Measurements from ENCODE around the gene XKRX. TPM values are rescaled to one million over a fixed set of nuclear protein-coding genes. Genes with fewer than 3 reads are reported as not detected.

Gene XKRX
- total RNA-seq, 1 donor from 2014 or later, result not detected

GRCh38 chrX:100864657-100865391, 63.9 kb downstream of the XKRX start:
- no peak overlapping the region for H2AFZ ChIP-seq (ENCODE audit: low read depth, low read length)
- no peak overlapping the region for H3K9ac ChIP-seq (ENCODE audit: low read length)

More at GRCh38 chrX:100864657-100865391, 63.9 kb downstream of the XKRX start:
- H3K27ac Mint-ChIP-seq (ENCODE audit: unreplicated experiment), result no peak overlapping the region
- Histone ChIP-seq H3K9me3 (ENCODE audit: insufficient read depth, low read depth, low read length) (no peaks in the 10 kb centered on the region), H3K36me3 (ENCODE audit: insufficient read depth, low read length) (no peaks in the 10 kb centered on the region), H3K79me2 (ENCODE audit: insufficient read depth, low read length) (no peaks in the 10 kb centered on the region), H3K27me3 (ENCODE audit: insufficient read depth, low read length) (no peaks in the 10 kb centered on the region), H3K4me2 (ENCODE audit: low read length) (peak overlapping the region; percentile 2), H3K27ac (ENCODE audit: low read depth, low read length) (no peak overlapping the region), H3K4me3 (ENCODE audit: insufficient read depth, low read depth, low read length) (no peak overlapping the region), H3K4me1 (ENCODE audit: insufficient read depth, low read length) (peaks cover 5% of the 10 kb centered on the region), H4K20me1 (ENCODE audit: insufficient read depth, low read length) (no peaks in the 10 kb centered on the region)
- no peaks in the 10 kb centered on the region for H3K36me3 Mint-ChIP-seq (ENCODE audit: low read depth, unreplicated experiment)
- no peak overlapping the region for H3K4me3 Mint-ChIP-seq (ENCODE audit: unreplicated experiment)
- H3K27me3 Mint-ChIP-seq (ENCODE audit: low read depth, unreplicated experiment), result no peaks in the 10 kb centered on the region
- DNase-seq (ENCODE audit: low read depth) (peak; percentile 52), FAIRE-seq (peak; percentile 80)
- peaks cover 3% of the 10 kb centered on the region for H3K4me1 Mint-ChIP-seq (ENCODE audit: low read depth, unreplicated experiment)
- no peaks in the 10 kb centered on the region for H3K9me3 Mint-ChIP-seq (ENCODE audit: unreplicated experiment)
- TF ChIP-seq, protein P1, sequence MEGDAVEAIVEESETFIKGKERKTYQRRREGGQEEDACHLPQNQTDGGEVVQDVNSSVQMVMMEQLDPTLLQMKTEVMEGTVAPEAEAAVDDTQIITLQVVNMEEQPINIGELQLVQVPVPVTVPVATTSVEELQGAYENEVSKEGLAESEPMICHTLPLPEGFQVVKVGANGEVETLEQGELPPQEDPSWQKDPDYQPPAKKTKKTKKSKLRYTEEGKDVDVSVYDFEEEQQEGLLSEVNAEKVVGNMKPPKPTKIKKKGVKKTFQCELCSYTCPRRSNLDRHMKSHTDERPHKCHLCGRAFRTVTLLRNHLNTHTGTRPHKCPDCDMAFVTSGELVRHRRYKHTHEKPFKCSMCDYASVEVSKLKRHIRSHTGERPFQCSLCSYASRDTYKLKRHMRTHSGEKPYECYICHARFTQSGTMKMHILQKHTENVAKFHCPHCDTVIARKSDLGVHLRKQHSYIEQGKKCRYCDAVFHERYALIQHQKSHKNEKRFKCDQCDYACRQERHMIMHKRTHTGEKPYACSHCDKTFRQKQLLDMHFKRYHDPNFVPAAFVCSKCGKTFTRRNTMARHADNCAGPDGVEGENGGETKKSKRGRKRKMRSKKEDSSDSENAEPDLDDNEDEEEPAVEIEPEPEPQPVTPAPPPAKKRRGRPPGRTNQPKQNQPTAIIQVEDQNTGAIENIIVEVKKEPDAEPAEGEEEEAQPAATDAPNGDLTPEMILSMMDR (IDR thresholded peaks at IDR 0.05; ENCODE audit: insufficient read depth, low read depth, low read length), result no peak
- no peak for TF ChIP-seq EZH2 (IDR thresholded peaks at IDR 0.05; ENCODE audit: insufficient read depth, low read length)

Other genes with a start within 250 kb of the XKRX start
- 3.3 and 4.1 TPM in 2 replicates for gene SYTL4, start 196.8 kb downstream of the XKRX start, total RNA-seq
- 14.6 and 17.8 TPM in 2 replicates for gene CSTF2, start 108.5 kb downstream of the XKRX start, total RNA-seq
- not detected in 2 replicates for gene NOX1, start 54.6 kb downstream of the XKRX start, total RNA-seq
- gene ARL13A, start 40.8 kb upstream of the XKRX start, total RNA-seq, result not detected in 2 replicates
- gene TRMT2B, start 123.2 kb upstream of the XKRX start, total RNA-seq, result 7.2 and 8.3 TPM in 2 replicates
- gene TMEM35A, start 150.0 kb upstream of the XKRX start, total RNA-seq, result 0.77 and 0.89 TPM in 2 replicates
- 3.1 and 5.0 TPM in 2 replicates for gene CENPI, start 169.3 kb upstream of the XKRX start, total RNA-seq

All from astrocyte (in vitro differentiated cells and primary cell).